PC-9 (cell line): Measurements from ENCODE around the gene DPYSL5. TPM values are rescaled to one million over a fixed set of nuclear protein-coding genes. Genes with fewer than 3 reads are reported as not detected.

Experiments
- BruUV-seq: library from RNA; stranded (reverse); fragments of 400-500 nt; replicated peaks from 2 replicates; lab custom pipeline; 2021; lab: Mats Ljungman, UMichigan
- CTCF ChIA-PET: fragments of 300-600 bp; sonication (Branson Sonifier 250); formaldehyde crosslinking; loops from one replicate; lab custom pipeline; 2022; ENCODE audit warnings: antibody characterized with exemption; lab: Charles Lee
- POLR2A ChIA-PET: fragments of 300-600 bp; sonication (Branson Sonifier 250); formaldehyde crosslinking; loops from one replicate; lab custom pipeline; 2022; ENCODE audit warnings: antibody characterized with exemption; ENCODE audit not compliant: unreplicated experiment; lab: Charles Lee
- DNase-seq, 2 experiments: peaks; one replicate each; pipeline versions ENCODE4 v3.0.0 to v3.0.0-alpha.2; 2015 to 2022; ENCODE audit warnings: mixed read lengths in 1 of 2
- H2AFZ ChIP-seq: fragments of 200-600 bp; sonication (generic); 2 replicates; pipeline ENCODE4 v1.8.1; 2017; ENCODE audit warnings: antibody characterized with exemption
- H3F3A ChIP-seq: fragments of 200-600 bp; sonication (generic); 2 replicates; pipeline ENCODE4 v1.8.1; 2017; ENCODE audit warnings: antibody characterized with exemption, mild to moderate bottlenecking, low read depth; ENCODE audit not compliant: insufficient read depth
- H3K27ac ChIP-seq: fragments of 200-600 bp; sonication (generic); 2 replicates; pipeline ENCODE4 v1.6.1; 2016; ENCODE audit warnings: mixed run types
- H3K27me3 ChIP-seq: fragments of 200-600 bp; sonication (generic); 2 replicates; pipeline ENCODE4 v1.6.1; 2016; ENCODE audit warnings: low read depth, mixed run types; ENCODE audit not compliant: insufficient read depth
- H3K36me3 ChIP-seq: fragments of 200-600 bp; sonication (generic); 2 replicates; pipeline ENCODE4 v1.6.1; 2016; ENCODE audit warnings: low read depth, mixed run types
- H3K4me1 ChIP-seq: fragments of 200-600 bp; sonication (generic); replicated peaks from 2 replicates; pipeline ENCODE4 v1.6.1; 2016; ENCODE audit warnings: mixed run types; ENCODE audit not compliant: insufficient read depth
- H3K4me2 ChIP-seq: fragments of 200-600 bp; sonication (generic); 2 replicates; pipeline ENCODE4 v1.6.1; 2017; ENCODE audit warnings: mixed run types
- H3K4me3 ChIP-seq: fragments of 200-600 bp; sonication (generic); 2 replicates; pipeline ENCODE4 v1.6.1; 2016; ENCODE audit warnings: mixed run types
- H3K79me2 ChIP-seq: fragments of 200-600 bp; sonication (generic); 2 replicates; pipeline ENCODE4 v1.6.1; 2017; ENCODE audit warnings: low read depth, mixed run types
- H3K9me2 ChIP-seq: fragments of 200-600 bp; sonication (generic); 2 replicates; pipeline ENCODE4 v1.8.1; 2017; ENCODE audit warnings: mild to moderate bottlenecking; ENCODE audit not compliant: insufficient read depth
- H3K9me3 ChIP-seq: fragments of 200-600 bp; sonication (generic); 2 replicates; pipeline ENCODE4 v1.8.1; 2016; ENCODE audit warnings: low read depth; ENCODE audit not compliant: insufficient read depth
- H4K20me1 ChIP-seq: fragments of 200-600 bp; sonication (generic); 2 replicates; pipeline ENCODE4 v1.8.1; 2017; ENCODE audit not compliant: insufficient read depth
- CTCF ChIP-seq: fragments of 200-600 bp; sonication (generic); conservative IDR thresholded peaks from 2 replicates; pipeline ENCODE4 v1.6.1; 2017; ENCODE audit warnings: mixed run types, antibody characterized with exemption, mild to moderate bottlenecking, moderate library complexity
- EZH2 ChIP-seq: fragments of 200-600 bp; sonication (generic); IDR thresholded peaks from 2 replicates; pipeline ENCODE4 v1.8.0; 2017; ENCODE audit warnings: antibody characterized with exemption, low read depth
- intact Hi-C: fragments of 100-400 bp; cut with micrococcal nuclease; formaldehyde crosslinking; loops from one replicate; pipeline ENCODE4 v1.10.0; 2022; ENCODE audit not compliant: unreplicated experiment
- total RNA-seq: library from RNA; stranded (reverse); gene quantifications from 2 replicates; pipeline ENCODE4 v1.2.3, GENCODE V29; 2021

The DPYSL5 gene
- total RNA-seq, 1 experiment from 2014 or later, result not detected

GRCh38 chr2:26845021-26845420 lies 2.9 kb upstream of the DPYSL5 start:
- peaks cover 29% of the 10 kb centered on the region for H3K27me3 ChIP-seq
- POLR2A ChIA-PET, result no interaction called here
- intact Hi-C loops, result loop anchor here (5.0 to 10.0 kb wide), 2 partner anchors 97 to 240 kb away; no protein-coding TSS in a partner anchor

DNA sequence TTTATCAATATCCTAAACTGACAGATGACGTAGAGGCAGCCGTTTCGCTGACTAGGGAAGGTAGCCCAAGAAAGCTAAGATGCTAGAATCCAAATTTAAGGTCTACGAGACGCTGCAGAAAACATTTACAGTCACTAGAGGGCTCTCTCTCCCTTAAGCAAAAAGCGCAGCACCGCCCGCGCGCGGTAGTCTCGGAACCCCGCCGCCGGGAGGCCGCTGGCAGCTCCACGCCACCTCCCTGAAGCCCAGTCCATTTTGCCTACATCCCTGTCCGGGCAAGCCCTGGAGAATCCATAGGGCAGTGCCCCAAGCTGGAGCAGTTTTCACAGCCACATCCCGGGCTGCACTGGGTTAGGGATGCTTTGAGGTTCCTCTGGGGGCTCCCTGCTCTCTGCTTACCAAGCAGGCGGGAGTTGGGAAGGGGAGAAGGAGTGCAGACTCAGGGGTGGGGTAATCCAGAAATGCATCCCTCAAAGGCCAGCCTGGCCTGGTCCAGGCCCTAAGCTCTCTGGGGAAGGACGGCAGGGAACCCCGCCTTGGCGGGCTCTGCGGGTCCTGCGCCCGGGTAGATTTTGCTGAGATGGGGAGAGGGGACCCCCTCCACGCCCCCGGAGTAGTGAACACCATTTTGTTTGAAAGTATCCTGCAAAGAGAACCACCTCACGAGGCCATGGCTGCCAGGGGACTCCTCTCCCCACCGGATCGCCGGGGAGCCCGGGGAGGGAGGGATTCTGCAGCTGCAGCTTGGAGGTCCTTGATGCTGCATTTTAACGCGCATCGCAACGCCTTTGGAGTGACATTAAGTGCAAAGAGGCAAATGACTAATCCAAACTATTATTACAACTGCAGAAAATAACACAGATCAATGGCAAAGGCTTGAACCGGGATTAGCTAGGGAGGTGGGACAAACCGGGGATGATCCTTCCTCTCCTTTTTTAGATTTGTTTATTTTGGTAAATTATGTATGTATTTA lies 1.3 kb upstream of the DPYSL5 start:
- H3F3A ChIP-seq, result 0 out of 2 replicates have a peak, but pooled peaks cover 3% of the 10 kb centered on the region
- CTCF ChIA-PET, result interaction anchor here (0.6 to 1.7 kb wide), 9 partner anchors 96 to 769 kb away, joined by 3 to 16 read pairs (median 4); no protein-coding TSS in a partner anchor
- TF ChIP-seq EZH2, result no peak
- TF ChIP-seq CTCF, result peak; percentile 83
- H3K9me2 ChIP-seq, result no peaks in the 10 kb centered on the region
- no peak overlapping the region for H2AFZ ChIP-seq
- no peaks in the 10 kb centered on the region for H3K9me3 ChIP-seq
- BruUV-seq, result no TSS peak
- intact Hi-C loops, result loop anchor here (1.0 to 10.0 kb wide), 4 partner anchors 96 to 242 kb away; no protein-coding TSS in a partner anchor
- DNase-seq, result peak; percentile 57
- H3K4me1 ChIP-seq, result no peaks in the 10 kb centered on the region
- no peaks in the 10 kb centered on the region for H3K79me2 ChIP-seq
- POLR2A ChIA-PET, result no interaction called here
- peaks cover 25% of the 10 kb centered on the region for H3K27me3 ChIP-seq
- H3K4me2 ChIP-seq, result peak overlapping the region; percentile 58
- H3K4me3 ChIP-seq, result no peak overlapping the region
- no peaks in the 10 kb centered on the region for H4K20me1 ChIP-seq
- H3K36me3 ChIP-seq, result no peaks in the 10 kb centered on the region
- H3K27ac ChIP-seq, result no peak overlapping the region

More at GRCh38 chr2:26845021-26845420, 2.9 kb upstream of the DPYSL5 start:
- H3K9me3 ChIP-seq, result no peaks in the 10 kb centered on the region
- H3K9me2 ChIP-seq, result no peaks in the 10 kb centered on the region
- CTCF ChIA-PET, result interaction anchor here (1.4 to 1.7 kb wide), 2 partner anchors 98 to 172 kb away, joined by 5 to 7 read pairs; no protein-coding TSS in a partner anchor
- no peak overlapping the region for H2AFZ ChIP-seq
- H3K4me1 ChIP-seq, result no peaks in the 10 kb centered on the region
- H3K27ac ChIP-seq, result no peak overlapping the region
- no peaks in the 10 kb centered on the region for H3F3A ChIP-seq
- H3K4me3 ChIP-seq, result no peak overlapping the region
- H3K36me3 ChIP-seq, result no peaks in the 10 kb centered on the region
- H3K4me2 ChIP-seq, result no peak overlapping the region
- DNase-seq, result no peak
- TF ChIP-seq CTCF (no peak), EZH2 (no peak)
- H4K20me1 ChIP-seq, result no peaks in the 10 kb centered on the region
- no peaks in the 10 kb centered on the region for H3K79me2 ChIP-seq
- BruUV-seq, result no TSS peak

GRCh38 chr2:26847307-26847654 lies 651 bp upstream of the DPYSL5 start:
- H3K4me3 ChIP-seq, result no peak overlapping the region
- POLR2A ChIA-PET, result no interaction called here
- H2AFZ ChIP-seq, result no peak overlapping the region
- TF ChIP-seq CTCF, result no peak
- no peak for TF ChIP-seq EZH2
- H3F3A ChIP-seq, result 0 out of 2 replicates have a peak, but pooled peaks cover 3% of the 10 kb centered on the region
- H3K9me3 ChIP-seq, result no peaks in the 10 kb centered on the region
- no peak for DNase-seq
- H3K27ac ChIP-seq, result no peak overlapping the region
- CTCF ChIA-PET, result interaction anchor here (0.7 kb wide), 1 partner anchor 97 kb away, joined by 3 read pairs; no protein-coding TSS in a partner anchor
- intact Hi-C loops, result loop anchor here (2.0 to 10.0 kb wide), 3 partner anchors 95 to 242 kb away; no protein-coding TSS in a partner anchor
- no peaks in the 10 kb centered on the region for H3K4me1 ChIP-seq
- H3K79me2 ChIP-seq, result no peaks in the 10 kb centered on the region
- no peaks in the 10 kb centered on the region for H3K9me2 ChIP-seq
- H3K4me2 ChIP-seq, result no peak overlapping the region
- H4K20me1 ChIP-seq, result no peaks in the 10 kb centered on the region
- no peaks in the 10 kb centered on the region for H3K36me3 ChIP-seq
- peaks cover 26% of the 10 kb centered on the region for H3K27me3 ChIP-seq
- no TSS peak for BruUV-seq
